Measurements from ENCODE around the gene SRSF11.

The SRSF11 gene

GRCh38 chr1:70293186-70293843, 72.1 kb downstream of the SRSF11 start (continued):
- TF ChIP-seq OSR1 (CRISPR knock-in tag; IDR thresholded peaks at IDR 0.05) (no peak), ZFP30 (CRISPR knock-in tag; IDR thresholded peaks at IDR 0.05) (no peak), GLIS3 (CRISPR knock-in tag; IDR thresholded peaks at IDR 0.05) (no peak), TOX (CRISPR knock-in tag; IDR thresholded peaks at IDR 0.05; ENCODE audit: borderline replicate concordance) (no peak), POU6F1 (CRISPR knock-in tag; IDR thresholded peaks at IDR 0.05; ENCODE audit: borderline replicate concordance, low read depth) (no peak)

GRCh38 chr1:70295749-70296148, 74.6 kb downstream of the SRSF11 start:
- ATAC-seq = no peak
- no peak for TF ChIP-seq SNAI2 (CRISPR knock-in tag; IDR thresholded peaks at IDR 0.05)
- no peak for TF ChIP-seq ZNF70 (CRISPR knock-in tag; IDR thresholded peaks at IDR 0.05)
- no peak for TF ChIP-seq TSHZ2 (CRISPR knock-in tag; IDR thresholded peaks at IDR 0.05)
- TF ChIP-seq OSR1 (CRISPR knock-in tag; IDR thresholded peaks at IDR 0.05) = no peak
- no peak for TF ChIP-seq ARNTL (CRISPR knock-in tag; IDR thresholded peaks at IDR 0.05; ENCODE audit: borderline replicate concordance, low read depth)
- no peak for TF ChIP-seq CSDC2 (CRISPR knock-in tag; IDR thresholded peaks at IDR 0.05)
- no peak for TF ChIP-seq ZFP30 (CRISPR knock-in tag; IDR thresholded peaks at IDR 0.05)
- no peak for TF ChIP-seq ZFP3 (CRISPR knock-in tag; IDR thresholded peaks at IDR 0.05)
- TF ChIP-seq CSRNP3 (CRISPR knock-in tag; IDR thresholded peaks at IDR 0.05) = no peak
- TF ChIP-seq ZNF8 (CRISPR knock-in tag; IDR thresholded peaks at IDR 0.05) = no peak
- TF ChIP-seq TOX (CRISPR knock-in tag; IDR thresholded peaks at IDR 0.05; ENCODE audit: borderline replicate concordance) = no peak
- TF ChIP-seq PPARA (CRISPR knock-in tag; IDR thresholded peaks at IDR 0.05; ENCODE audit: borderline replicate concordance) = no peak
- TF ChIP-seq PATZ1 (CRISPR knock-in tag; IDR thresholded peaks at IDR 0.05; ENCODE audit: borderline replicate concordance) = no peak
- TF ChIP-seq TCF4 (CRISPR knock-in tag; IDR thresholded peaks at IDR 0.05; ENCODE audit: borderline replicate concordance) = no peak
- no peak for TF ChIP-seq GLIS3 (CRISPR knock-in tag; IDR thresholded peaks at IDR 0.05)
- TF ChIP-seq CREB5 (CRISPR knock-in tag; IDR thresholded peaks at IDR 0.05; ENCODE audit: low read depth) = no peak
- no peak for TF ChIP-seq RARB (CRISPR knock-in tag; IDR thresholded peaks at IDR 0.05)
- TF ChIP-seq ZNF565 (CRISPR knock-in tag; conservative IDR thresholded peaks at IDR 0.05; ENCODE audit: low read depth) = no peak
- no peak for TF ChIP-seq ISL1 (CRISPR knock-in tag; IDR thresholded peaks at IDR 0.05)
- no peak for TF ChIP-seq ESRRG (CRISPR knock-in tag; IDR thresholded peaks at IDR 0.05)

GRCh38 chr1:70299472-70299871, 78.3 kb downstream of the SRSF11 start:
- TF ChIP-seq CREB5 (CRISPR knock-in tag; IDR thresholded peaks at IDR 0.05; ENCODE audit: low read depth) = no peak
- no peak for TF ChIP-seq ZFP30 (CRISPR knock-in tag; IDR thresholded peaks at IDR 0.05)
- no peak for TF ChIP-seq ARNTL (CRISPR knock-in tag; IDR thresholded peaks at IDR 0.05; ENCODE audit: borderline replicate concordance, low read depth)
- no peak for TF ChIP-seq CSDC2 (CRISPR knock-in tag; IDR thresholded peaks at IDR 0.05)
- TF ChIP-seq GLIS3 (CRISPR knock-in tag; IDR thresholded peaks at IDR 0.05) = no peak
- TF ChIP-seq PPARA (CRISPR knock-in tag; IDR thresholded peaks at IDR 0.05; ENCODE audit: borderline replicate concordance) = no peak
- no peak for TF ChIP-seq ZNF70 (CRISPR knock-in tag; IDR thresholded peaks at IDR 0.05)
- TF ChIP-seq PATZ1 (CRISPR knock-in tag; IDR thresholded peaks at IDR 0.05; ENCODE audit: borderline replicate concordance) = no peak
- no peak for TF ChIP-seq ESRRG (CRISPR knock-in tag; IDR thresholded peaks at IDR 0.05)
- no peak for ATAC-seq
